ENCODE results near the gene JPT2. TPM values are rescaled to one million over a fixed set of nuclear protein-coding genes. Genes with fewer than 3 reads are reported as not detected.
A peak's percentile ranks its signal among the peaks of the same experiment; 100 is the strongest.

The JPT2 gene
- polyA plus RNA-seq, 2 of the 4 experiments (the other 2 are of a cell fraction), result 97.6 to 139 TPM

GRCh38 chr16:1691956-1692355 lies 13.9 kb downstream of the JPT2 start:
- Histone ChIP-seq H3K4me3 (peak overlapping the region; percentile 30), H3K4me1 (peaks cover 61% of the 10 kb centered on the region), H3K27ac (peak overlapping the region; percentile 85 to 95), H3K9me3 (no peaks in the 10 kb centered on the region), H3K4me2 (peak overlapping the region; percentile 79)
- 9% methylated on average over 21 of the region's 21 CpGs for WGBS (ENCODE audit: missing lambda C conversion rate)
- ATAC-seq (peak; percentile 84 to 86), FAIRE-seq (no peak), DNase-seq (ENCODE audit: low read depth in 1 of 2, low spot score in 1 of 2) (peak; percentile 82 to 86)
- ChIA-PET CTCF (interaction anchor here (0.6 to 5.3 kb wide), 15 partner anchors 9 to 118 kb away, joined by 3 to 72 read pairs (median 5); partner anchors contain the start of genes JPT2, MAPK8IP3, NUBP2 and SPSB3), POLR2A (interaction anchor here (0.6 to 2.0 kb wide), 8 partner anchors 8 to 82 kb away, joined by 3 to 44 read pairs (median 4); partner anchors contain the start of genes CRAMP1, IFT140, JPT2 and MAPK8IP3)
- TF ChIP-seq HOXB13 (CRISPR knock-in tag; IDR thresholded peaks at IDR 0.05; ENCODE audit: low read depth) (no peak), CTCF (IDR thresholded peaks at IDR 0.05) (no peak), PBX3 (IDR thresholded peaks at IDR 0.05) (no peak; the same call in 1 of the 2 replicates), FOSB (CRISPR knock-in tag; IDR thresholded peaks at IDR 0.05) (no peak), CHD4 (IDR thresholded peaks at IDR 0.05; ENCODE audit: borderline replicate concordance) (no peak), ESRRA (IDR thresholded peaks at IDR 0.05; ENCODE audit: borderline replicate concordance, low read length) (no peak), HEYL (CRISPR knock-in tag; IDR thresholded peaks at IDR 0.05) (no peak), BCL3 (IDR thresholded peaks at IDR 0.05) (no peak), RAD21 (conservative IDR thresholded peaks at IDR 0.05 in 1 of 2, IDR thresholded peaks at IDR 0.05 in 1 of 2) (peak in 1 of 2 experiments; percentile 35; a peak in 2 of 5 replicates), KDM1A (IDR thresholded peaks at IDR 0.05; ENCODE audit: low read depth) (no peak), ATOH8 (CRISPR knock-in tag; IDR thresholded peaks at IDR 0.05; ENCODE audit: low read depth) (peak; percentile 52; the same call in 1 of the 2 replicates), KDM5A (IDR thresholded peaks at IDR 0.05) (no peak), SMC3 (IDR thresholded peaks at IDR 0.05) (peak; percentile 17; the same call in 1 of the 3 replicates), EP300 (IDR thresholded peaks at IDR 0.05) (peak in 1 of 2 experiments; percentile 73; a peak in 1 of 5 replicates), NFE2L2 (conservative IDR thresholded peaks at IDR 0.05; ENCODE audit: low read length) (0 out of 2 replicates have a peak, but pooled peaks have one; percentile 33), E2F6 (IDR thresholded peaks at IDR 0.05; ENCODE audit: borderline replicate concordance, low read depth) (peak; percentile 68; the same call in 1 of the 2 replicates), GATA3 (IDR thresholded peaks at IDR 0.05; ENCODE audit: borderline replicate concordance) (peak; percentile 76; the same call in 1 of the 2 replicates), PHF8 (IDR thresholded peaks at IDR 0.05; ENCODE audit: borderline replicate concordance, low read depth) (no peak), REST (IDR thresholded peaks at IDR 0.05) (no peak), FOSL2 (IDR thresholded peaks at IDR 0.05) (peak; percentile 82), FOSL2 (CRISPR knock-in tag; IDR thresholded peaks at IDR 0.05) (peak; percentile 95), EHF (CRISPR knock-in tag; IDR thresholded peaks at IDR 0.05) (no peak), USF2 (IDR thresholded peaks at IDR 0.05) (no peak), MAFK (IDR thresholded peaks at IDR 0.05; ENCODE audit: partially characterized antibody) (peak; percentile 51), POLR2AphosphoS2 (conservative IDR thresholded peaks at IDR 0.05; ENCODE audit: low read length) (no peak), JUN (IDR thresholded peaks at IDR 0.05) (peak in 1 of 2 experiments; percentile 65; a peak in 3 of 5 replicates), EHMT2 (IDR thresholded peaks at IDR 0.05; ENCODE audit: low read depth) (no peak), ZC3H11A (IDR thresholded peaks at IDR 0.05) (no peak), RNF2 (IDR thresholded peaks at IDR 0.05; ENCODE audit: borderline replicate concordance, low read depth) (no peak), NR3C1 (IDR thresholded peaks at IDR 0.05) (no peak), BHLHE40 (IDR thresholded peaks at IDR 0.05; ENCODE audit: low read depth, low read length) (no peak)
